MM.1S (cell line): Measurements from ENCODE around the gene COL3A1.

Source experiments
- DNase-seq: peaks from one replicate; pipeline ENCODE4 v3.0.0-alpha.2; 2015
- H2AFZ ChIP-seq: fragments of 300-600 bp; sonication (generic); 2 replicates; pipeline ENCODE4 v1.6.0; 2016; ENCODE audit warnings: antibody characterized with exemption, low read length
- H3F3A ChIP-seq: fragments of 300-600 bp; sonication (generic); 2 replicates; pipeline ENCODE4 v1.6.1; 2016; ENCODE audit warnings: mild to moderate bottlenecking, antibody characterized with exemption, low read length, moderate library complexity, mixed read lengths; ENCODE audit not compliant: insufficient read depth
- H3K27ac ChIP-seq: fragments of 300-600 bp; sonication (generic); 2 replicates; pipeline ENCODE4 v1.5.1; 2016; ENCODE audit warnings: mild to moderate bottlenecking, low read length
- H3K27me3 ChIP-seq: fragments of 300-600 bp; sonication (generic); replicated peaks from 2 replicates; pipeline ENCODE4 v1.6.0; 2016; ENCODE audit warnings: low read length; ENCODE audit not compliant: insufficient read depth
- H3K36me3 ChIP-seq: fragments of 300-600 bp; sonication (generic); replicated peaks from 2 replicates; pipeline ENCODE4 v1.6.1; 2016; ENCODE audit warnings: mild to moderate bottlenecking, low read length, mixed read lengths; ENCODE audit not compliant: insufficient read depth
- H3K4me1 ChIP-seq: fragments of 300-600 bp; sonication (generic); 2 replicates; pipeline ENCODE4 v1.6.1; 2016; ENCODE audit warnings: low read length, mixed read lengths
- H3K4me2 ChIP-seq: fragments of 300-600 bp; sonication (generic); 2 replicates; pipeline ENCODE4 v1.6.0; 2016; ENCODE audit warnings: low read depth, low read length
- H3K4me3 ChIP-seq: fragments of 300-600 bp; sonication (generic); 2 replicates; pipeline ENCODE4 v1.5.1; 2016; ENCODE audit warnings: low read length, mixed read lengths
- H3K79me2 ChIP-seq: fragments of 300-600 bp; sonication (generic); 2 replicates; pipeline ENCODE4 v1.6.1; 2016; ENCODE audit warnings: mixed run types, low read length, mixed read lengths
- H3K9ac ChIP-seq: fragments of 300-600 bp; sonication (generic); 2 replicates; pipeline ENCODE4 v1.6.1; 2016; ENCODE audit warnings: low read length, mixed read lengths
- H3K9me2 ChIP-seq: fragments of 300-600 bp; sonication (generic); replicated peaks from 2 replicates; pipeline ENCODE4 v1.6.1; 2016; ENCODE audit warnings: mild to moderate bottlenecking, low read length, mixed read lengths; ENCODE audit not compliant: insufficient read depth
- H3K9me3 ChIP-seq: fragments of 300-600 bp; sonication (generic); replicated peaks from 2 replicates; pipeline ENCODE4 v1.6.1; 2016; ENCODE audit warnings: mild to moderate bottlenecking, low read length, mixed read lengths; ENCODE audit not compliant: insufficient read depth
- H4K20me1 ChIP-seq: fragments of 300-600 bp; sonication (generic); 2 replicates; pipeline ENCODE4 v1.6.1; 2016; ENCODE audit warnings: mild to moderate bottlenecking, low read length, moderate library complexity, mixed read lengths; ENCODE audit not compliant: insufficient read depth
- CTCF ChIP-seq: fragments of 300-600 bp; sonication (generic); IDR thresholded peaks from 2 replicates; pipeline ENCODE4 v1.5.1; 2016; ENCODE audit warnings: antibody characterized with exemption, low read length, mixed read lengths
- EZH2 ChIP-seq: fragments of 300-600 bp; sonication (generic); optimal IDR thresholded peaks from 2 replicates; pipeline ENCODE3; 2017; ENCODE audit warnings: low read depth, mild to moderate bottlenecking, antibody characterized with exemption, low read length, mixed read lengths
- EZH2phosphoT487 ChIP-seq: fragments of 300-600 bp; sonication (generic); IDR thresholded peaks from 2 replicates; pipeline ENCODE4 v1.6.1; 2018; ENCODE audit warnings: antibody characterized with exemption, low read length

COL3A1 gene

GRCh38 chr2:189037518-189037917 lies 63.3 kb downstream of the COL3A1 start:
- Histone ChIP-seq H3K4me2 (no peak overlapping the region), H3K79me2 (no peaks in the 10 kb centered on the region), H3F3A (no peaks in the 10 kb centered on the region), H2AFZ (no peak overlapping the region), H3K4me3 (no peak overlapping the region), H3K9me3 (no peaks in the 10 kb centered on the region), H3K4me1 (no peaks in the 10 kb centered on the region), H4K20me1 (no peaks in the 10 kb centered on the region), H3K9ac (no peak overlapping the region), H3K27me3 (no peaks in the 10 kb centered on the region), H3K9me2 (no peaks in the 10 kb centered on the region), H3K27ac (no peak overlapping the region), H3K36me3 (no peaks in the 10 kb centered on the region)
- no peak for TF ChIP-seq EZH2
- TF ChIP-seq EZH2phosphoT487: no peak
- no peak for TF ChIP-seq CTCF
- DNase-seq: no peak

DNA sequence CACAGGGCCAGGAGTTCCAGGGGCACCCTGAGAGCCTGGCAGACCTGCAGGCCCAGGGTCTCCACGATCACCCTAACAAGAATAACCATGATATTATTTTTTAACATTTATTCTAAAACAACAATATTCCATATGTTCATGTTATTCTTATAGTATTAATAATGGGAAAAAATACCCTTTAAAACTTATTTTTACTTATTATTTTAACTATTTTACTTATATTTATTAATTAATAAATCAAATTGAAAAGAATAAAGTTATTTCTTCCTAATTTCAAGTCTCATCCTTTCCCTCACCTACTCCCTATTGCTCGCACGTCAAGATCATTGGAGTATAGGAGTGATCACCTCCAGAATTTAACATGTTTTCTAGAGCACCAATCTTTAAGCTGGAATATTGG lies 71.7 kb downstream of the COL3A1 start:
- no peak for TF ChIP-seq EZH2phosphoT487
- no peak for TF ChIP-seq CTCF
- no peak for TF ChIP-seq EZH2
- H3K4me1 ChIP-seq: no peaks in the 10 kb centered on the region
- no peak overlapping the region for H3K9ac ChIP-seq
- H3K4me2 ChIP-seq: no peak overlapping the region
- no peaks in the 10 kb centered on the region for H3K79me2 ChIP-seq
- H2AFZ ChIP-seq: no peak overlapping the region
- H3K27ac ChIP-seq: no peak overlapping the region
- no peaks in the 10 kb centered on the region for H3K36me3 ChIP-seq
- no peaks in the 10 kb centered on the region for H3K9me3 ChIP-seq
- no peaks in the 10 kb centered on the region for H4K20me1 ChIP-seq
- DNase-seq: no peak
- no peaks in the 10 kb centered on the region for H3K9me2 ChIP-seq
- no peak overlapping the region for H3K4me3 ChIP-seq
- no peaks in the 10 kb centered on the region for H3F3A ChIP-seq
- H3K27me3 ChIP-seq: no peaks in the 10 kb centered on the region

DNA sequence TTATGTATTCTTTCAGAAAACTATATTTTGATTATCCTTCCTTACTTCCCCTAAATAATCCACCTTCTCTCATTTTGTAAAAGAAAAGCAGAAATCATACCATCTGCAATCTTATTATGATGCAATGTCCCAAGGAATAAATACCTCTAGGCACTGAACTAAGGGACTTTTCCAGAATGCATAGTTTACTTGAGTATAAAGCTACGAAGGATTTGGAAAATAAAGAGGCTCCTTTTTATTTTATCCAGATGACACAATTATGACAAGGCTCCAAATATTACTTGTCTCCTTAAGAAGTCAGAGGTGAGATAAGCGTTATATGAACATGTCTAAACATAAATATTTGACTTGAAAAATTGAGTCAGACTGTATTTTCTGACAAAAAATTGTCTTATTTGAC lies 72.1 kb downstream of the COL3A1 start:
- no peaks in the 10 kb centered on the region for H4K20me1 ChIP-seq
- H3K4me3 ChIP-seq: no peak overlapping the region
- H3K9me3 ChIP-seq: no peaks in the 10 kb centered on the region
- H3K79me2 ChIP-seq: no peaks in the 10 kb centered on the region
- DNase-seq: no peak
- no peak overlapping the region for H3K4me2 ChIP-seq
- no peak overlapping the region for H2AFZ ChIP-seq
- H3K9me2 ChIP-seq: no peaks in the 10 kb centered on the region
- H3K27ac ChIP-seq: no peak overlapping the region
- H3K36me3 ChIP-seq: no peaks in the 10 kb centered on the region
- H3K27me3 ChIP-seq: no peaks in the 10 kb centered on the region
- no peaks in the 10 kb centered on the region for H3K4me1 ChIP-seq
- no peak overlapping the region for H3K9ac ChIP-seq
- H3F3A ChIP-seq: no peaks in the 10 kb centered on the region
- no peak for TF ChIP-seq EZH2
- no peak for TF ChIP-seq CTCF
- no peak for TF ChIP-seq EZH2phosphoT487
